Right ventricle myocardium superior (tissue), 1 donor: ENCODE measurements around the gene TRMT61B. TPM values are rescaled to one million over a fixed set of nuclear protein-coding genes. Genes with fewer than 3 reads are reported as not detected.

Experiments
- total RNA-seq: library from RNA; stranded (reverse); fragmentation: NEBNext Ultra II Directional; extraction: Animal tissue kit (Norgen Biotek cat#: 25700); gene quantifications from one replicate; pipeline ENCODE4 v1.2.1, GENCODE V29; 2021
- donor health status: DM: no; HTN: yes; CAD: no; lungs with severe emphysema.

TRMT61B gene
- total RNA-seq, 1 donor from 2014 or later: 22.2 TPM

Other genes with a start within 250 kb of the TRMT61B start
- gene PPP1CB, start 118.5 kb downstream of the TRMT61B start, total RNA-seq: 429 TPM
- gene SPDYA, start 59.5 kb downstream of the TRMT61B start, total RNA-seq: 0.24 TPM
- gene WDR43, start 24.4 kb upstream of the TRMT61B start, total RNA-seq: 19.0 TPM
- gene TOGARAM2, start 111.0 kb upstream of the TRMT61B start, total RNA-seq: 42.8 TPM
- gene PCARE, start 204.2 kb upstream of the TRMT61B start, total RNA-seq: 0.67 TPM
- gene CLIP4, start 245.1 kb upstream of the TRMT61B start, total RNA-seq: 25.6 TPM